Immature natural killer cell (primary cell): ENCODE measurements around the gene FOXD4L6. TPM values are rescaled to one million over a fixed set of nuclear protein-coding genes. Genes with fewer than 3 reads are reported as not detected.
"Not testable (repeated sequence)": the region's sequence is repeated elsewhere in the genome, so short reads cannot be mapped to it uniquely, and the experiment has no call there.

ENCODE experiments used
- DNase-seq, 3 donors: peaks; one replicate each; pipeline ENCODE4 v3.0.0; 2022; ENCODE audit warnings: mixed read lengths in 1 of 3
- H3K27ac Mint-ChIP-seq, 6 donors: one replicate each; pipeline ENCODE4 v1.8.0; 2020; ENCODE audit warnings: mixed read lengths in 6 of 6, mild to moderate bottlenecking in 5 of 6, inconsistent platforms in 4 of 6, moderate library complexity in 3 of 6
- H3K27me3 Mint-ChIP-seq, 3 donors: one replicate each; pipeline ENCODE4 v1.8.0; 2020 to 2021; ENCODE audit warnings: low read depth in 3 of 3, mild to moderate bottlenecking in 3 of 3, mixed read lengths in 3 of 3, moderate library complexity in 3 of 3, inconsistent platforms in 1 of 3
- H3K36me3 Mint-ChIP-seq, 3 donors: one replicate each; pipeline ENCODE4 v1.8.0; 2020; ENCODE audit warnings: mixed read lengths in 3 of 3, inconsistent platforms in 2 of 3, mild to moderate bottlenecking in 2 of 3
- H3K4me1 Mint-ChIP-seq, 2 donors: one replicate each; pipeline ENCODE4 v1.8.0; 2020; ENCODE audit warnings: inconsistent platforms in 2 of 2, mild to moderate bottlenecking in 2 of 2, mixed read lengths in 2 of 2, moderate library complexity in 1 of 2
- H3K4me3 Mint-ChIP-seq, 5 donors: one replicate each; pipeline ENCODE4 v1.8.0; 2020; ENCODE audit warnings: mild to moderate bottlenecking in 5 of 5, mixed read lengths in 5 of 5, inconsistent platforms in 3 of 5, moderate library complexity in 3 of 5
- H3K9me3 Mint-ChIP-seq, 6 donors: one replicate each; pipeline ENCODE4 v1.8.0; 2020; ENCODE audit warnings: mild to moderate bottlenecking in 6 of 6, mixed read lengths in 6 of 6, inconsistent platforms in 4 of 6, moderate library complexity in 3 of 6
- polyA plus RNA-seq, 3 donors: library from polyadenylated mRNA; unstranded; fragments of 300-500 nt; fragmentation: Illumina TruSeq; gene quantifications; one replicate each; pipeline ENCODE4 v1.2.3, GENCODE V29; 2021

Gene FOXD4L6
- not detected for polyA plus RNA-seq

DNA sequence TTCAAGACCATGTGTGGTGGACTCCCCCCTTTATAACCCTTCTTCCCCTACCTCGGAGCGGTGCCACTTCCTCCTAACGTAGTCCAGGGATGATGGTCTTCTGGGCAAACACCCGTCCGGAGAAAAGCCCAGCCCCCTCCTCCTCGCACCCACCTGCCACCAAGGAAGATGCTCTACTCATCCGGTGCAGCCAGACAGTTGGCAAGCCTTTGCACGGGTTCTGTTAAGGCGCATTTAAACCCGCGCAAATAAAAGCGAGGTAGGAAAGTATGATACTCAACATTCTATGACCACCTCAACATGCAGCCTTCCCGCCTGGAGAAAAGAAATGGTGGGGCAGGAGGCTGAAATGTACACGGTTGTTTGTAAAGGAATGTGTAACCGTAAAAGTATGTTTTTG lies at the start of gene FOXD4L6:
Gene FOXD4L6, minus strand, starts transcription at position 101 of the 400 bp plus-strand sequence. CDS start 298 bp downstream, outside the sequence.
- not testable (repeated sequence) for H3K27ac Mint-ChIP-seq, H3K27me3 Mint-ChIP-seq, H3K4me3 Mint-ChIP-seq, H3K36me3 Mint-ChIP-seq, H3K4me1 Mint-ChIP-seq, H3K9me3 Mint-ChIP-seq, DNase-seq

DNA sequence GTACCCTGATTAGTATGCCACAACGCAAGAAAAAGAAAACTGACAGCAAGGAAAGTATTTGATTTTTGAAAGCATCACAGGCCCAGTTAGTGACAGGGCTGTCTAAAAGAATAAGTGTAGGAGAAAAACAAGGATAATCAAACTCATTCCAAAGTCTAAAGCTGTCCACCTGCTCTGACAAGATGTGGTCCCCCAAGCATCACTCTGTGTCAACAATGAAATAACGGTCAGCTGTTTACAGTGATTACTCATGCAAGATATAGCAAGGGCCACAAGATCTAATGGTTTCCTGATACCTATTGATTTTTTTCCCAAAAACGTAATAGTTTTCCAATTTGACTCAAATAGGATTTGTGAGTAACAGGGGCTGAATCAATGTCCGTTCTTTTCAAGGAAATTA lies 46.5 kb upstream of the FOXD4L6 start:
- H3K9me3 Mint-ChIP-seq, H3K36me3 Mint-ChIP-seq, DNase-seq, H3K4me3 Mint-ChIP-seq, H3K4me1 Mint-ChIP-seq, H3K27me3 Mint-ChIP-seq, H3K27ac Mint-ChIP-seq: not testable (repeated sequence)

DNA sequence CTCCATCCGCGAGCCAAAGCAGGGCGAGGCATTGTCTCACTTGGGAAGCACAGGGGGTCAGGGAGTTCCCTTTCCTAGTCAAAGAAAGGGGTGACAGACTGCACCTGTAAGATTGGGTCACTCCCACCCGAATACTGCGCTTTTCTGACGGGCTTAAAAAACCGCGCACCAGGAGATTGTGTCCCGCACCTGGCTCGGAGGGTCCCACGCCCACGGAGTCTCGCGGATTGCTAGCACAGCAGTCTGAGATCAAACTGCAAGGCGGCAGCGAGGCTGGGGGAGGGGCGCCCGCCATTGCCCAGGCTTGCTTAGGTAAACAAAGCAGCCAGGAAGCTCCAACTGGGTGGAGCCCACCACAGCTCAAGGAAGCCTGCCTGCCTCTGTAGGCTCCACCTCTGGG lies 21.6 kb upstream of the FOXD4L6 start:
- not testable (repeated sequence) for H3K4me1 Mint-ChIP-seq, DNase-seq, H3K9me3 Mint-ChIP-seq, H3K27me3 Mint-ChIP-seq, H3K36me3 Mint-ChIP-seq, H3K27ac Mint-ChIP-seq, H3K4me3 Mint-ChIP-seq

DNA sequence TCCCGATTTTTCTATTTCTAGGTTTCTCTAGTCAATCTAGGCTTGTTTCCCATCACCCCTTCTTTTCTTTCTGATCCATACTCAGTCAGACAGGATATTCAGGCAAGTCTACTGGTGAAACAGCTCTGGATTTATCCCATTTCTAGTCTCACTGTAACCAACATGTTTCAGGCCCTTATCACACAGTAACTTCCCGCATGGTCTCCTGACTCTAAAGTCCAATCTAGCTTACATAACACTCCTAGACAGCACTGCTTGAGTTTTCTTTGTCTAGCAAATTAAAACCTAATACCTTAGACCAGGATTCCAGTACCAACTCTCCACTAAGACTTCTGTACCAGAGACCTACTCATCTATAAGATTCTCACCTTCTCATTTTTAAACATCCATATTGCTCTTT lies 13.4 kb upstream of the FOXD4L6 start:
- H3K9me3 Mint-ChIP-seq, H3K4me3 Mint-ChIP-seq, H3K4me1 Mint-ChIP-seq, H3K36me3 Mint-ChIP-seq, DNase-seq, H3K27ac Mint-ChIP-seq, H3K27me3 Mint-ChIP-seq: not testable (repeated sequence)

DNA sequence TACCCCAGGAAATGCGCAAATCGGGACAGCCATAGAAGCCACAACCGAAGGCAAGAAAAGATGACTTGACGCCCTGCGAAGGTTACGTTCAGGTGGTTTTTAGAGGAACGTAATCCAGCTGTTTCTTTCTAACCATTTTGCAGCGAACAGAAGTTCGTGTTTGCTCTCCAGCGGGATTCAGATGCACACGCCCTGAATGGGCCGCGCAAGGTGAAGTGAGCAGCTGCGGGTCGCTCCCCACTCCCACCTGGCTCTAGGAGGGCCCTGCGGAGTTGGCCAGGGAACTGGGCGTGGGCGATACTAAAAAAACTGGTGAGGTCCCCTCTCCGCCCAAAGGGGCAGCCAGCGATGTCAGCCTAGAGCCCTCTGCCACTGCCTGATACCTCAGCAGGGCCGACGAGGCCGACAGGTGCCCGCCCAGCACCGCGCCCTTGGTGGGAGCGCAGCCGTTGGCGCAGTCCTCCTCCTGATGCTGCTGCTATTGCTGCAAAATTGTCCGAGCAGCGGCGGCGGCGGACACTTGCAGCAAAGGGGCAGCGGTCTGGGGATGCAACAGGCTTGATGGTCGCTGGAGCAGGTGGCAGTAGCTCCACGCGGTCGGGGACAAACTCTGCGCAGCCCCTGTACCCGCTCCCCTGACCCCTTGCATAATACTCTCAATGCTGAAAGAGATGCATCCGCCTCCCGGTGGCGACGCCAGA lies 1.6 kb downstream of the FOXD4L6 start:
- H3K9me3 Mint-ChIP-seq, H3K27ac Mint-ChIP-seq, H3K36me3 Mint-ChIP-seq, DNase-seq, H3K4me1 Mint-ChIP-seq, H3K27me3 Mint-ChIP-seq, H3K4me3 Mint-ChIP-seq: not testable (repeated sequence)

DNA sequence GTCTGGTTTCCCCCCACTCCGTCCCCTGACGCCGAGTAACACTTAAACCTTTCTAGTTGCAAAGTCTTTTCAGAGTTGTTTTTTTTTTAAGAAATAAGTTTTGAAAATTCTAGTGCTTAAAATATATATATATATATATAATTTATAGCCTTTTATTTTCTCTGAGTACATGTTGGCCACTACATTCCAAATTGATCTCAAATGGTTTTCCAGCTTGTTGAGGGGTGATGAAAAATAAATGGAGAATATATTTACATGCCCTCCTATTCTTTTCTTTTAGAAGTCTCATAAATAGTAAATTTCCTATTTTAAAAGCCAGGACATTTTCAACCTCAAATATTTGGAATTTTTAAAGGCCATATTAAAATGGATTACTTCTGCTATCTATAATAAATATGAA lies 2.5 kb downstream of the FOXD4L6 start:
- not testable (repeated sequence) for H3K9me3 Mint-ChIP-seq, H3K27me3 Mint-ChIP-seq, H3K4me3 Mint-ChIP-seq, DNase-seq, H3K4me1 Mint-ChIP-seq, H3K36me3 Mint-ChIP-seq, H3K27ac Mint-ChIP-seq

DNA sequence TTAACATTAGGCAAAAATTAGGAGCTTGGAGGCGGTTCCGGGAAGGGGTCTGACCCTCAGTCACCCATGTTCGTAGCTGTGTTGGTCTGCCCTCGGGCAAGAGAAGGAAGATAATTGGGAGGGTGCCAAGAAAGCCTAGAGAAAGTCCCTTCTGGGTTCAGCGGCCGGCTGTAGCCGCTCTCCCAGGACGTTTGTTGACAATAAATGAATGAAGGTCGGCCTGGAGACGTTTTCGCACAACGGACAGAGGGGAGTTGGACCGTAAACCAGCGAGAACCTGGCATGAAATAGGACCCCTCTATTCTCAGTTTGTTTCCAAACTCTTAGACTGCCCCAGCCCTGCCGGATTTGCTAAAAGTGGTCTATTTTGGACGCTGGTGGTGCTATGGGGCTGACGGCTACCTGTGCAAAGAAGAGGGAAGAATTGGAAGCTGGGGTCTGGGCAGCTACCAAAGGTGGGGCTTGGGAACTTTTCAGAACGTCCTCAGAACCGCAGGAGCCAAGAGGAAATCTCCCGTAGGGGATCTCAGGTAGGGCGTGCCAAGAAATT lies 3.3 kb downstream of the FOXD4L6 start:
- not testable (repeated sequence) for H3K27me3 Mint-ChIP-seq, H3K4me1 Mint-ChIP-seq, H3K36me3 Mint-ChIP-seq, H3K9me3 Mint-ChIP-seq, H3K27ac Mint-ChIP-seq, DNase-seq, H3K4me3 Mint-ChIP-seq

DNA sequence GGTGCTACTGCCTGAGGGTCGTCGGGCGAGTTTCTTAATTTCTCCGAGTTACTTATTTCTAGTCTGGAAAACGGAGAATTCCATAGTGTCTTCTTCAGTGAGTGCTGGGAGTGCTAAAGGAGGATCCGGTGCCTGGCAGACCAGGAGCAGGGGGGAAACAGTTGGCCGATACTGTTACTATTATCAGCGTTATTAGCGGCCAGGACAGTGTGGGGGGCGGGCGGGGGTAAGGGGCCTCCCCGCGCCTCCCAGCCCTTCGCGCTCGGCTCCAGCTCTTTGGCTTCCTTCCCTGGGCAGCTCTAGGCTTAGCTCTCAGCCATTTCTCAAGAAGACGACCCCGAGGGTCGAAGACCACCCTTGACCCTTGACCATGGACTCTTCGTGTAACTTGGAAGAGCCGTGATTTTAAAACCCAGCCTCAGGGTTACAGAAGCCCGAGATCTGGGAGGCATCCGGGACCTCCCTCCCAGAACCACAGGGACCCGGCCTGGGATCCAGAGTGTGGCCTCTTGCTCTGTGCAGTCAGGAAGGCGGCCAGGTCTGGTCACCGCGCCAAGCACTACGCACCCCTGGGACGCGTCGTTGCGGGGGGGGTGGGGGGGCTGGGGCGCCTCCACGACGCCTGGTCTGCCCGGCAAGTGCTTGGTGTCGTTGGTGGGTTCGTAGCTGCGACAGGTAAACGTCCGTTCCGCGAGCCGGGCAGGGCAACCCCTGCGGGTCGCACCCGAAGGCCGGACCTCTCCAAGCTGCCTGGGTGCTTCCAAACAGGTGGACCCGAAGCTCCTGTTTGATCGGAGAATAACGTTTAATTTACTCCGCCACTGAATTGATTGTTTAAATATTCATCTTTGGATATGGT lies 4.0 kb downstream of the FOXD4L6 start:
- DNase-seq, H3K9me3 Mint-ChIP-seq: not testable (repeated sequence)

DNA sequence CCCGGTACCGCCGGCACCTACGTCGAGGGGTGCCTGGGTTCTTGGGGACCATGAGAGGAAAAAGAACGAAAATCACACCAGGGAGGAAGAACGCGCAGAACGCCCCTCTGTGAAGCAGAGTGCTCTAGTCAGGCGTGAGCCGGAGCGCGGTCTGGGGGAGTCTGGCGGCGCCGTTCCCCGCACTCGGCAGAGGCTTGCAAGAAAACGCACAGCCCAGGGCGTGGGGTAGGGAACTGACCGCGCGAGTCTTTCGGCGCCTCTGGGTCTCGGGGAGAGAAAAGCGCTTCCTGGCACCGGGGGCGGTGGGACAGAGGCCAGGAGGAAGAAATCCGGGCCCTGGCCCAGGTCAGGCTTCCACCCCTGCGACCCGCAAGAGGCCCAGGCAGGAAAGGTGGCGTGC lies 4.7 kb downstream of the FOXD4L6 start:
- DNase-seq, H3K4me3 Mint-ChIP-seq, H3K9me3 Mint-ChIP-seq, H3K27ac Mint-ChIP-seq, H3K4me1 Mint-ChIP-seq, H3K27me3 Mint-ChIP-seq, H3K36me3 Mint-ChIP-seq: not testable (repeated sequence)

More for the DNA sequence above, 4.0 kb downstream of the FOXD4L6 start:
- not testable (repeated sequence) for H3K36me3 Mint-ChIP-seq, H3K4me3 Mint-ChIP-seq, H3K4me1 Mint-ChIP-seq, H3K27ac Mint-ChIP-seq, H3K27me3 Mint-ChIP-seq

DNA sequence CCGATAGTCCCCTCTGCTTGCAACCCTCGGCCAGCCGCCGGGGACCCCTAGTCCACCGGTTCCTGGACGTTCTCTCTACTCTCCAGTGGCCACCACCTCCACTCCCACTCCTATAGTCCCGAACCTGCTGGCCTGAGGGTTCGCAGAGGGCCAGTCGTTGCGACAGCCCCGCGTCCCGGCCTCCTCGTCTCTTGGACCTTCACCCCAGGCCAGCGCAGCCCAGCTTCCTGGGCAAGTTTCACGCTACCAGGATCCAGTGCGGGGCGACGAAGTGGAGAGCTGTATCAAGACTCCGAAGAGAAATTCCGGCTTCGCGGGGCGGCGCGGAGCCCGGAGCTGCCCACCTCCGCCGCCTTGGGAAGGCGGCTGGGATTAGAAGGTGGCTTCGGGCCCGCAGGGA lies 5.1 kb downstream of the FOXD4L6 start:
- H3K9me3 Mint-ChIP-seq, H3K27ac Mint-ChIP-seq, DNase-seq, H3K36me3 Mint-ChIP-seq, H3K4me3 Mint-ChIP-seq, H3K27me3 Mint-ChIP-seq, H3K4me1 Mint-ChIP-seq: not testable (repeated sequence)

DNA sequence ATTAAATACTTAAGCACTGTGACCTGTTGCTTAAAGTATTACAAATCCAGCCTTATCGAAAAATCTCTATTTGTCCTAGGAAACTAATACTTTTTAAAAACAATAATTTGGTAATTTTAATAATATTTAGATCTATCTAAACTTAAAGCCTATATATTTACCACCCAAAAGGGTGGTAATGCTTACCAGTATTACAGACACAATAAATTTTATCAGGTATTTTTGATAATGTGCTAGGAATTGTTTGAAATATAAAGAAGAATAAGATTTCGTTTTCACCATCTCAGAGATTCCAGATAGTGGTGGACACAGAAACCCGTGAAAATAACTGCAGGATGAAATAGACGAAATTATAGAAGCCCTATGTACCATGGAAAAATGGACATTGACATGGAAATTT lies 7.8 kb downstream of the FOXD4L6 start:
- H3K27me3 Mint-ChIP-seq, H3K4me1 Mint-ChIP-seq, DNase-seq, H3K4me3 Mint-ChIP-seq, H3K27ac Mint-ChIP-seq, H3K9me3 Mint-ChIP-seq, H3K36me3 Mint-ChIP-seq: not testable (repeated sequence)

DNA sequence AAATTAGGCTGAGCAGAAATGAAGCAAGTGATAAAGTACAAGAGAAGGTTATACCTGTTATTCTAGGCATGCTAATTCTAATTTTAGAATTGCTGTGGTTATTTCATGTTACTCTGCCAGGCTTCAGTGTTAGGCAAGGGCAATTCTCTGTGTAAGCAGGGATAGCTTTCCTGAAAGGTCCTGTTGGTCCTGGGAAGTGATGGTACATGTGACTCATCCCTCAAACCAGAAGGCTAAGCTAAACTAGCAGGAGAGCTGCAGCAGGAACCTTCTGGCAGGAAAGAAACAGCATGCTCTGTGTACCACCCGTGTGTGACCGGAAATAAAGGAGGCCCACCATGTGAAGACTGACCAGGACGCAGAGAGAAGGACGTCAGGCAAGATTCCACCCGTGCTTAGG lies 8.8 kb downstream of the FOXD4L6 start:
- H3K27me3 Mint-ChIP-seq, H3K4me1 Mint-ChIP-seq, DNase-seq, H3K4me3 Mint-ChIP-seq, H3K27ac Mint-ChIP-seq, H3K36me3 Mint-ChIP-seq, H3K9me3 Mint-ChIP-seq: not testable (repeated sequence)

DNA sequence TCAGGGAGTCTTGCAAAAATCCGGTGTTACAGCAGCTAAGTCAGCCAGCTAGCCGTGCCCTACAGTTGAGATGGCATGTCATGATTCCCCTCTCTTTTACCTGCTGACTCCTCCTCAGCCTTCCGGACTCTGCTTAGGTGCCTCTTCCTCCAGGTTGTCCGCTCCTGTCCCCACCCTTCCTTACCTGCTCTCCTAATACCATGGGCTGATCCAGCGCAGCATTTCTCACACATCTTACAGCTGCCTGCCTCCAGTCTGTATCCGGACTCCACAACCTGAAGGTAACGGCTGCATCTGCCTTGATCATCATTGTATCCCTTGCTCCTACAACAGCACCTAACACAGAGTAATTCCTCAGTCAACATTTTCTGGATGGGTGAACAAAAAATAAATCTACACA lies 9.2 kb downstream of the FOXD4L6 start:
- DNase-seq, H3K27ac Mint-ChIP-seq, H3K4me3 Mint-ChIP-seq, H3K9me3 Mint-ChIP-seq, H3K4me1 Mint-ChIP-seq, H3K27me3 Mint-ChIP-seq, H3K36me3 Mint-ChIP-seq: not testable (repeated sequence)

DNA sequence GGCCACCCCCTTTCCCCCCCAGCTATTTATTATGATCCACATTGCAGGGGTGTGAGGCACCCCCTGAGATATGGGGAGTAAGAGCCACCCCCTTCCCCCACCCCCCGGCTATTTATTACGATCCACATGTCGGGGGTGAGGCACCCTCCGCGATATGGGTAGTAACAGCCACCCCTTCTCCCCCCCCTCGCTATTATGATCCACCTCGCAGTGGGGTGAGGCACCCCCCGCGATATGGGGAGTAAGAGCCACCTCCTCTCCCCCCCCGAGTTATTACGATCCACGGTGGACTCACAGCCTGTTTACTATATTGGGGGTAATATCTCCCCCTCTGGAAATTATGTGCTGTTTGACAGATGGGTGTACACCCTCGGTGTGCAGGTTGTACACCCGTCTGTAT lies 15.1 kb downstream of the FOXD4L6 start:
- H3K4me3 Mint-ChIP-seq, H3K27me3 Mint-ChIP-seq, H3K36me3 Mint-ChIP-seq: not testable (repeated sequence)

DNA sequence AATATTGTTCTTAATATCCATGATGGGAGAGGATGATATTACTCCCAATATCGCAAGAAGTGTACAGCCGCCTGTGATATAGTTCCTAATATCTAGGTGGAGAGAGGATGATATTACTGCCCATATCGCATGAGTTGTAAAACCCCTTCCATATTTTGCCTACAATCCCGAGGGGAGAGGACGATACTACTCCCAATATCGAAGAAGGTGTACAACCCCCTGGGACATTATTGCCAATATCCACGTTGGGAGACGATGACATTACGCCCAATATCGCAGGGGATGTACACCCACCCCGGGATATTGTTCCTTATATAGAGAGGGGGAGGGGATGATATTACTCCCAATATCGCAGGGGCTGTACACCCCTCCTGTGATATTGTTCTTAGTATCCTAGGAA lies 17.1 kb downstream of the FOXD4L6 start:
- not testable (repeated sequence) for H3K9me3 Mint-ChIP-seq, DNase-seq, H3K4me3 Mint-ChIP-seq, H3K27me3 Mint-ChIP-seq, H3K36me3 Mint-ChIP-seq, H3K27ac Mint-ChIP-seq, H3K4me1 Mint-ChIP-seq

More for the DNA sequence above, 15.1 kb downstream of the FOXD4L6 start:
- not testable (repeated sequence) for H3K4me1 Mint-ChIP-seq, H3K27ac Mint-ChIP-seq, DNase-seq, H3K9me3 Mint-ChIP-seq
